ENCODE results near the gene EHBP1. TPM values are rescaled to one million over a fixed set of nuclear protein-coding genes. Genes with fewer than 3 reads are reported as not detected.

Gene EHBP1
- polyA plus RNA-seq (ENCODE audit: low read depth in 6 of 6), result 10 to 100 TPM in 5 of 6 donors, 1 to 10 TPM in 1; 1.4 to 18.3 (median 16.2) TPM

- ATAC-seq (ENCODE audit: low read depth in 2 of 2), result peak; percentile 94 to 95
These were observed at the start of gene EHBP1 for GRCh38 chr2:62705007-62705829. Gene EHBP1 (plus strand): TSS chr2:62705713. CDS start chr2:62707192, 1,479 bp downstream.

GRCh38 chr2:62657783-62658182 lies 47.7 kb upstream of the EHBP1 start:
- Mint-ChIP-seq H3K4me3 (peak overlapping the region in 5 of 8 donors; percentile 11 to 69 (median 22)), H3K27me3 (no peaks in the 10 kb centered on the region), H3K4me1 (peaks cover 20 to 30% (median 21%) of the 10 kb centered on the region in 3 donors), H3K36me3 (no peaks in the 10 kb centered on the region), H3K9me3 (no peaks in the 10 kb centered on the region), H3K27ac (peak overlapping the region; percentile 85 to 94 (median 92))
- peak; percentile 89 to 91 for ATAC-seq (ENCODE audit: low read depth in 2 of 2)
- DNase-seq, result peak; percentile 15

More at GRCh38 chr2:62705007-62705829, at the start of gene EHBP1:
- peak within 1 kb of the TSS; percentile 86 to 99 (median 96) for H3K4me3 Mint-ChIP-seq
- DNase-seq, result peak; percentile 98
- no peaks in the 10 kb centered on the region for H3K9me3 Mint-ChIP-seq
- peaks cover 21 to 35% (median 30%) of the 10 kb centered on the region in 3 donors for H3K4me1 Mint-ChIP-seq
- no peaks in the 10 kb centered on the region for H3K27me3 Mint-ChIP-seq
- H3K36me3 Mint-ChIP-seq, result peaks cover 0 to 9% of the 10 kb centered on the region in 2 donors
- H3K27ac Mint-ChIP-seq, result peak within 1 kb of the TSS; percentile 40 to 95 (median 82)

GRCh38 chr2:62658891-62659290 lies 46.6 kb upstream of the EHBP1 start:
- Mint-ChIP-seq H3K9me3 (no peaks in the 10 kb centered on the region), H3K27me3 (peaks cover 0 to 1% (median 0%) of the 10 kb centered on the region in 3 donors), H3K4me3 (no peak overlapping the region), H3K4me1 (peaks cover 20 to 30% (median 21%) of the 10 kb centered on the region in 3 donors), H3K36me3 (no peaks in the 10 kb centered on the region), H3K27ac (no peak overlapping the region)
- DNase-seq (no peak), ATAC-seq (ENCODE audit: low read depth in 2 of 2) (no peak)

GRCh38 chr2:62660087-62660486 lies 45.4 kb upstream of the EHBP1 start:
- Mint-ChIP-seq H3K4me1 (peaks cover 20 to 30% (median 21%) of the 10 kb centered on the region in 3 donors), H3K9me3 (no peaks in the 10 kb centered on the region), H3K4me3 (peak overlapping the region in 4 of 8 donors; percentile 18 to 59 (median 46)), H3K27ac (peak overlapping the region in 3 of 6 donors; percentile 7 to 31 (median 9)), H3K27me3 (peaks cover 0 to 4% (median 0%) of the 10 kb centered on the region in 3 donors), H3K36me3 (no peaks in the 10 kb centered on the region)
- DNase-seq (peak; percentile 11), ATAC-seq (ENCODE audit: low read depth in 2 of 2) (peak; percentile 67 to 69)

GRCh38 chr2:62660582-62661262 lies 44.8 kb upstream of the EHBP1 start:
- DNase-seq (no peak), ATAC-seq (ENCODE audit: low read depth in 2 of 2) (no peak)
- H3K4me1 Mint-ChIP-seq, result peaks cover 20 to 30% (median 21%) of the 10 kb centered on the region in 3 donors
- no peaks in the 10 kb centered on the region for H3K9me3 Mint-ChIP-seq
- no peaks in the 10 kb centered on the region for H3K36me3 Mint-ChIP-seq
- H3K4me3 Mint-ChIP-seq, result peak overlapping the region in 2 of 8 donors; percentile 12 to 54
- H3K27ac Mint-ChIP-seq, result peak overlapping the region in 1 of 6 donors; percentile 23
- peaks cover 0 to 4% (median 0%) of the 10 kb centered on the region in 3 donors for H3K27me3 Mint-ChIP-seq

- DNase-seq, result no peak
- H3K27ac Mint-ChIP-seq, result no peak overlapping the region
- no peaks in the 10 kb centered on the region for H3K9me3 Mint-ChIP-seq
- H3K4me1 Mint-ChIP-seq, result peaks cover 20 to 30% (median 21%) of the 10 kb centered on the region in 3 donors
- no peak overlapping the region for H3K4me3 Mint-ChIP-seq
- no peaks in the 10 kb centered on the region for H3K36me3 Mint-ChIP-seq
- peaks cover 0 to 4% (median 0%) of the 10 kb centered on the region in 3 donors for H3K27me3 Mint-ChIP-seq
- no peak for ATAC-seq (ENCODE audit: low read depth in 2 of 2)
These were observed 44.3 kb upstream of the EHBP1 start for GRCh38 chr2:62661263-62661635.

- ATAC-seq (ENCODE audit: low read depth in 2 of 2) (no peak), DNase-seq (no peak)
- H3K4me1 Mint-ChIP-seq, result peaks cover 20 to 27% (median 20%) of the 10 kb centered on the region in 3 donors
- no peaks in the 10 kb centered on the region for H3K36me3 Mint-ChIP-seq
- peaks cover 0 to 4% (median 0%) of the 10 kb centered on the region in 3 donors for H3K27me3 Mint-ChIP-seq
- H3K4me3 Mint-ChIP-seq, result no peak overlapping the region
- H3K27ac Mint-ChIP-seq, result no peak overlapping the region
- no peaks in the 10 kb centered on the region for H3K9me3 Mint-ChIP-seq
These were observed 43.4 kb upstream of the EHBP1 start for GRCh38 chr2:62662131-62662530.

- DNase-seq (no peak), ATAC-seq (ENCODE audit: low read depth in 2 of 2) (no peak)
- H3K27me3 Mint-ChIP-seq, result peaks cover 0 to 4% (median 0%) of the 10 kb centered on the region in 3 donors
- H3K4me1 Mint-ChIP-seq, result peaks cover 16 to 23% (median 16%) of the 10 kb centered on the region in 3 donors
- H3K4me3 Mint-ChIP-seq, result no peak overlapping the region
- H3K9me3 Mint-ChIP-seq, result no peaks in the 10 kb centered on the region
- no peaks in the 10 kb centered on the region for H3K36me3 Mint-ChIP-seq
- H3K27ac Mint-ChIP-seq, result no peak overlapping the region
These were observed 43.0 kb upstream of the EHBP1 start for GRCh38 chr2:62662554-62662953.

GRCh38 chr2:62663411-62663810 lies 42.1 kb upstream of the EHBP1 start:
- H3K27ac Mint-ChIP-seq, result no peak overlapping the region
- peaks cover 9 to 16% (median 9%) of the 10 kb centered on the region in 3 donors for H3K4me1 Mint-ChIP-seq
- no peak for ATAC-seq (ENCODE audit: low read depth in 2 of 2)
- H3K27me3 Mint-ChIP-seq, result peaks cover 0 to 4% (median 0%) of the 10 kb centered on the region in 3 donors
- no peaks in the 10 kb centered on the region for H3K36me3 Mint-ChIP-seq
- no peak for DNase-seq
- no peak overlapping the region for H3K4me3 Mint-ChIP-seq
- H3K9me3 Mint-ChIP-seq, result no peaks in the 10 kb centered on the region

GRCh38 chr2:62663920-62664795 lies 41.4 kb upstream of the EHBP1 start:
- peak overlapping the region in 1 of 6 donors; percentile 39 for H3K27ac Mint-ChIP-seq
- H3K36me3 Mint-ChIP-seq, result no peaks in the 10 kb centered on the region
- no peak overlapping the region for H3K4me3 Mint-ChIP-seq
- DNase-seq (no peak), ATAC-seq (ENCODE audit: low read depth in 2 of 2) (no peak)
- no peaks in the 10 kb centered on the region for H3K9me3 Mint-ChIP-seq
- peaks cover 0 to 4% (median 0%) of the 10 kb centered on the region in 3 donors for H3K27me3 Mint-ChIP-seq
- peaks cover 9 to 16% (median 9%) of the 10 kb centered on the region in 3 donors for H3K4me1 Mint-ChIP-seq

- no peaks in the 10 kb centered on the region for H3K9me3 Mint-ChIP-seq
- H3K4me3 Mint-ChIP-seq, result no peak overlapping the region
- no peak overlapping the region for H3K27ac Mint-ChIP-seq
- H3K27me3 Mint-ChIP-seq, result peaks cover 0 to 4% (median 0%) of the 10 kb centered on the region in 3 donors
- DNase-seq, result no peak
- no peaks in the 10 kb centered on the region for H3K36me3 Mint-ChIP-seq
- ATAC-seq (ENCODE audit: low read depth in 2 of 2), result no peak
- peaks cover 0 to 5% (median 4%) of the 10 kb centered on the region in 3 donors for H3K4me1 Mint-ChIP-seq
These were observed 40.1 kb upstream of the EHBP1 start for GRCh38 chr2:62665446-62665845.

GRCh38 chr2:62669180-62669579 lies 36.3 kb upstream of the EHBP1 start:
- Mint-ChIP-seq H3K9me3 (no peaks in the 10 kb centered on the region), H3K36me3 (no peaks in the 10 kb centered on the region), H3K4me3 (no peak overlapping the region), H3K27me3 (peaks cover 0 to under 1% (median 0%) of the 10 kb centered on the region in 3 donors), H3K4me1 (no peaks in the 10 kb centered on the region), H3K27ac (no peak overlapping the region)
- ATAC-seq (ENCODE audit: low read depth in 2 of 2) (no peak), DNase-seq (no peak)

GRCh38 chr2:62672601-62673000 lies 32.9 kb upstream of the EHBP1 start:
- Mint-ChIP-seq H3K36me3 (no peaks in the 10 kb centered on the region), H3K9me3 (no peaks in the 10 kb centered on the region), H3K27ac (no peak overlapping the region), H3K4me1 (no peaks in the 10 kb centered on the region), H3K4me3 (no peak overlapping the region), H3K27me3 (no peaks in the 10 kb centered on the region)
- ATAC-seq (ENCODE audit: low read depth in 2 of 2), result no peak
- no peak for DNase-seq

Measured in naive B cell (primary cell).